Thyroid gland (tissue), 4 donors: ENCODE results near the gene KAT5.

Experiments used
- CTCF ChIP-seq, 6 experiments: fragments of 200-600 bp in 3 of 6; fragments of 450-650 bp in 3 of 6; sonication (generic) in 3 of 6; IDR thresholded peaks; one replicate each; pipeline ENCODE4 v1.5.1; 2016 to 2019; ENCODE audit warnings: antibody characterized with exemption in 6 of 6, mild to moderate bottlenecking in 2 of 6, inconsistent platforms in 1 of 6, moderate library complexity in 1 of 6
- POLR2A ChIP-seq, 2 donors: fragments of 450-650 bp; IDR thresholded peaks; one replicate each; pipeline ENCODE4 v1.6.1; 2017; ENCODE audit warnings: antibody characterized with exemption in 2 of 2, mild to moderate bottlenecking in 2 of 2, moderate library complexity in 1 of 2

- TF ChIP-seq CTCF (IDR thresholded peaks at IDR 0.05) (peak in 2 of 6 experiments; percentile 0 to 42), POLR2A (IDR thresholded peaks at IDR 0.05) (peak; percentile 20 to 81)
Measured at GRCh38 chr11:65662799-65663638, 49.0 kb upstream of the KAT5 start, which contains the start of gene RELA.
